ENCODE data around the gene GRIPAP1.

DNA sequence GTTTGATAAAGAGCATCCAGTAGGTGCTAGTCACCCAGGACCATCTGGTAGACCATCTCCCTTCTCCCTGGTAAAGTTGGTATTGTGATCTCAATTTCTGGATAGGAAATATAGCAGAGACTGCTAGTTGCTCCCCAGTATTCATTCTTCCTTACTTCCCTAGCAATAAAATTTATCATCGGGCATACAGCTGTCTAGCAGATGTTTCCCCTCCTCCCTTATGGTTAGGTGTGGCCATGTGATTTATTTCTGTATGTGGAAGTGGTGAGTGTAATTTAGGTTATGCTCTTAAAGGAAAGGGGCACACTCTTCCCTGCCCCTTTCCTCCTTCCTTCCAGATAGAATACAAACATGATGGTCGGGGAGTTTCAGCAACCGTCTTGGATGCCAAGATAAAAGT lies 18.2 kb downstream of the GRIPAP1 start:
- TF ChIP-seq, protein P1, sequence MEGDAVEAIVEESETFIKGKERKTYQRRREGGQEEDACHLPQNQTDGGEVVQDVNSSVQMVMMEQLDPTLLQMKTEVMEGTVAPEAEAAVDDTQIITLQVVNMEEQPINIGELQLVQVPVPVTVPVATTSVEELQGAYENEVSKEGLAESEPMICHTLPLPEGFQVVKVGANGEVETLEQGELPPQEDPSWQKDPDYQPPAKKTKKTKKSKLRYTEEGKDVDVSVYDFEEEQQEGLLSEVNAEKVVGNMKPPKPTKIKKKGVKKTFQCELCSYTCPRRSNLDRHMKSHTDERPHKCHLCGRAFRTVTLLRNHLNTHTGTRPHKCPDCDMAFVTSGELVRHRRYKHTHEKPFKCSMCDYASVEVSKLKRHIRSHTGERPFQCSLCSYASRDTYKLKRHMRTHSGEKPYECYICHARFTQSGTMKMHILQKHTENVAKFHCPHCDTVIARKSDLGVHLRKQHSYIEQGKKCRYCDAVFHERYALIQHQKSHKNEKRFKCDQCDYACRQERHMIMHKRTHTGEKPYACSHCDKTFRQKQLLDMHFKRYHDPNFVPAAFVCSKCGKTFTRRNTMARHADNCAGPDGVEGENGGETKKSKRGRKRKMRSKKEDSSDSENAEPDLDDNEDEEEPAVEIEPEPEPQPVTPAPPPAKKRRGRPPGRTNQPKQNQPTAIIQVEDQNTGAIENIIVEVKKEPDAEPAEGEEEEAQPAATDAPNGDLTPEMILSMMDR (IDR thresholded peaks at IDR 0.05) = no peak
- TF ChIP-seq POLR2A (IDR thresholded peaks at IDR 0.05) = no peak

Data from body of pancreas (tissue), 4 donors.